H9 (cell line): Measurements from ENCODE around the gene ZNF286A. TPM values are rescaled to one million over a fixed set of nuclear protein-coding genes. Genes with fewer than 3 reads are reported as not detected.

Experiments used
- DNase-seq: peaks from one replicate; pipeline ENCODE4 v3.0.0-alpha.2; 2017
- H2AFZ ChIP-seq: one replicate; pipeline ENCODE4 v1.6.1; 2013; ENCODE audit warnings: mild to moderate bottlenecking, low read length, control low read depth, moderate library complexity
- H2AK5ac ChIP-seq: 2 replicates; pipeline ENCODE4 v1.6.1; 2013; ENCODE audit warnings: low read length, control low read depth, mixed read lengths; ENCODE audit not compliant: insufficient read length
- H2BK120ac ChIP-seq: one replicate; pipeline ENCODE4 v1.6.1; 2013; ENCODE audit warnings: low read depth, mild to moderate bottlenecking, low read length, control low read depth, inconsistent platforms; ENCODE audit not compliant: poor library complexity, severe bottlenecking
- H2BK12ac ChIP-seq: 2 replicates; pipeline ENCODE4 v1.6.1; 2013; ENCODE audit warnings: low read length, control low read depth, mixed read lengths, low read depth; ENCODE audit not compliant: insufficient read length
- H2BK15ac ChIP-seq: 2 replicates; pipeline ENCODE4 v1.6.1; 2013; ENCODE audit warnings: low read depth, low read length, control low read depth
- H2BK20ac ChIP-seq: one replicate; pipeline ENCODE4 v1.6.1; 2013; ENCODE audit warnings: low read depth, mild to moderate bottlenecking, low read length, control low read depth, inconsistent platforms; ENCODE audit not compliant: poor library complexity, severe bottlenecking
- H2BK5ac ChIP-seq: 2 replicates; pipeline ENCODE4 v1.6.1; 2013; ENCODE audit warnings: low read length, control low read depth, mixed read lengths; ENCODE audit not compliant: insufficient read length
- H3K14ac ChIP-seq: 2 replicates; pipeline ENCODE4 v1.6.1; 2013; ENCODE audit warnings: low read length, control low read depth; ENCODE audit not compliant: insufficient read depth
- H3K18ac ChIP-seq: 2 replicates; pipeline ENCODE4 v1.6.1; 2013; ENCODE audit warnings: low read depth, mild to moderate bottlenecking, mixed read lengths, low read length, control low read depth; ENCODE audit not compliant: insufficient read length
- H3K23ac ChIP-seq: 2 replicates; pipeline ENCODE4 v1.6.1; 2013; ENCODE audit warnings: low read length, control low read depth, mixed read lengths, low read depth; ENCODE audit not compliant: insufficient read length
- H3K23me2 ChIP-seq: 2 replicates; pipeline ENCODE4 v1.6.1; 2013; ENCODE audit warnings: low read depth, mild to moderate bottlenecking, mixed read lengths, low read length, control low read depth; ENCODE audit not compliant: insufficient read length, poor library complexity, severe bottlenecking
- H3K27ac ChIP-seq: 2 replicates; pipeline ENCODE4 v1.5.1; 2013; ENCODE audit warnings: low read length, control low read depth, mixed read lengths, low read depth; ENCODE audit not compliant: insufficient read length
- H3K27me3 ChIP-seq: 2 replicates; pipeline ENCODE4 v1.6.1; 2013; ENCODE audit warnings: low read length, control low read depth, inconsistent platforms; ENCODE audit not compliant: insufficient read depth
- H3K4ac ChIP-seq: 2 replicates; pipeline ENCODE4 v1.6.1; 2013; ENCODE audit warnings: low read depth, mild to moderate bottlenecking, control low read depth, inconsistent platforms, low read length, moderate library complexity
- H3K4me1 ChIP-seq: 2 replicates; pipeline ENCODE4 v1.6.1; 2013; ENCODE audit warnings: low read length, control low read depth, inconsistent platforms; ENCODE audit not compliant: insufficient read depth
- H3K4me2 ChIP-seq: 2 replicates; pipeline ENCODE4 v1.6.1; 2013; ENCODE audit warnings: low read length, control low read depth, mixed read lengths; ENCODE audit not compliant: insufficient read length, insufficient read depth
- H3K56ac ChIP-seq: 2 replicates; pipeline ENCODE4 v1.6.1; 2013; ENCODE audit warnings: low read depth, mild to moderate bottlenecking, mixed read lengths, low read length, control low read depth; ENCODE audit not compliant: insufficient read length
- H3K79me1 ChIP-seq: 2 replicates; pipeline ENCODE4 v1.6.1; 2013; ENCODE audit warnings: low read depth, mild to moderate bottlenecking, moderate library complexity, low read length, control low read depth, inconsistent platforms; ENCODE audit not compliant: insufficient read depth, poor library complexity, severe bottlenecking
- H3K79me2 ChIP-seq: 2 replicates; pipeline ENCODE4 v1.6.1; 2013; ENCODE audit warnings: low read length, control low read depth, inconsistent platforms; ENCODE audit not compliant: insufficient read depth
- H3K9ac ChIP-seq: 2 replicates; pipeline ENCODE4 v1.6.1; 2013; ENCODE audit warnings: low read length, control low read depth, mixed read lengths; ENCODE audit not compliant: insufficient read length; ENCODE audit errors: extremely low read depth
- H3K9me3 ChIP-seq: one replicate; pipeline ENCODE4 v1.6.1; 2013; ENCODE audit warnings: low read depth, low read length, inconsistent platforms; ENCODE audit not compliant: control insufficient read depth
- H3T11ph ChIP-seq: one replicate; pipeline ENCODE4 v1.6.1; 2013; ENCODE audit warnings: mild to moderate bottlenecking, low read length, control low read depth, inconsistent platforms
- H4K20me1 ChIP-seq: one replicate; pipeline ENCODE4 v1.6.1; 2013; ENCODE audit not compliant: control insufficient read depth, insufficient read length, insufficient read depth
- H4K5ac ChIP-seq: 2 replicates; pipeline ENCODE4 v1.6.1; 2013; ENCODE audit warnings: low read depth, mild to moderate bottlenecking, mixed read lengths, low read length, control low read depth; ENCODE audit not compliant: insufficient read length
- H4K8ac ChIP-seq: replicated peaks from 2 replicates; pipeline ENCODE4 v1.6.1; 2013; ENCODE audit warnings: low read length, control low read depth, mixed read lengths, low read depth; ENCODE audit not compliant: insufficient read length
- H4K91ac ChIP-seq: 2 replicates; pipeline ENCODE4 v1.6.1; 2013; ENCODE audit warnings: low read depth, mild to moderate bottlenecking, moderate library complexity, mixed read lengths, low read length, control low read depth; ENCODE audit not compliant: insufficient read length
- H3K27ac Mint-ChIP-seq, 3 experiments: 2 replicates in 2 of 3; 3 replicates in 1 of 3; pipeline ENCODE4 v1.8.0; 2020 to 2021; ENCODE audit warnings: mixed read lengths in 3 of 3, mild to moderate bottlenecking in 1 of 3, moderate library complexity in 1 of 3
- H3K27me3 Mint-ChIP-seq: 2 replicates; pipeline ENCODE4 v1.8.0; 2021; ENCODE audit warnings: low read depth, mild to moderate bottlenecking, moderate library complexity, mixed read lengths
- H3K36me3 Mint-ChIP-seq, 3 experiments: 2 replicates in 2 of 3; 3 replicates in 1 of 3; pipeline ENCODE4 v1.8.0; 2020 to 2021; ENCODE audit warnings: low read depth in 3 of 3, mixed read lengths in 3 of 3; ENCODE audit not compliant: insufficient read depth in 1 of 3
- H3K4me1 Mint-ChIP-seq, 2 experiments: 2 replicates each; pipeline ENCODE4 v1.8.0; 2020; ENCODE audit warnings: mixed read lengths in 2 of 2
- H3K4me3 Mint-ChIP-seq, 2 experiments: 2 replicates in 1 of 2; 3 replicates in 1 of 2; pipeline ENCODE4 v1.8.0; 2020 to 2021; ENCODE audit warnings: mild to moderate bottlenecking in 2 of 2, mixed read lengths in 2 of 2, moderate library complexity in 1 of 2
- H3K9me3 Mint-ChIP-seq, 2 experiments: 2 replicates in 1 of 2; 3 replicates in 1 of 2; pipeline ENCODE4 v1.8.0; 2020; ENCODE audit warnings: mild to moderate bottlenecking in 2 of 2, mixed read lengths in 2 of 2, moderate library complexity in 1 of 2
- WGBS: extraction: QIAGEN DNeasy Blood & Tissue Kit; methylation state at CpG from one replicate; pipeline ENCODE4 v1.1.7; 2013; ENCODE audit warnings: missing lambda C conversion rate, low lambda C conversion rate, mixed read lengths; ENCODE audit not compliant: insufficient read length; ENCODE audit errors: extremely low coverage; 5-methylcytosine and 5-hydroxymethylcytosine counted together
- total RNA-seq: library from RNA; stranded (reverse); gene quantifications from 2 replicates; pipeline ENCODE4 v1.2.1, GENCODE V29; 2021
- TF ChIP-seq, protein P1 (sequence below): fragments of 200-600 bp; sonication (generic); conservative IDR thresholded peaks from 3 replicates; pipeline ENCODE4 v1.8.0; 2021; ENCODE audit warnings: antibody characterized with exemption, mild to moderate bottlenecking

ZNF286A gene
- total RNA-seq, 1 experiment from 2014 or later: 101 TPM

DNA sequence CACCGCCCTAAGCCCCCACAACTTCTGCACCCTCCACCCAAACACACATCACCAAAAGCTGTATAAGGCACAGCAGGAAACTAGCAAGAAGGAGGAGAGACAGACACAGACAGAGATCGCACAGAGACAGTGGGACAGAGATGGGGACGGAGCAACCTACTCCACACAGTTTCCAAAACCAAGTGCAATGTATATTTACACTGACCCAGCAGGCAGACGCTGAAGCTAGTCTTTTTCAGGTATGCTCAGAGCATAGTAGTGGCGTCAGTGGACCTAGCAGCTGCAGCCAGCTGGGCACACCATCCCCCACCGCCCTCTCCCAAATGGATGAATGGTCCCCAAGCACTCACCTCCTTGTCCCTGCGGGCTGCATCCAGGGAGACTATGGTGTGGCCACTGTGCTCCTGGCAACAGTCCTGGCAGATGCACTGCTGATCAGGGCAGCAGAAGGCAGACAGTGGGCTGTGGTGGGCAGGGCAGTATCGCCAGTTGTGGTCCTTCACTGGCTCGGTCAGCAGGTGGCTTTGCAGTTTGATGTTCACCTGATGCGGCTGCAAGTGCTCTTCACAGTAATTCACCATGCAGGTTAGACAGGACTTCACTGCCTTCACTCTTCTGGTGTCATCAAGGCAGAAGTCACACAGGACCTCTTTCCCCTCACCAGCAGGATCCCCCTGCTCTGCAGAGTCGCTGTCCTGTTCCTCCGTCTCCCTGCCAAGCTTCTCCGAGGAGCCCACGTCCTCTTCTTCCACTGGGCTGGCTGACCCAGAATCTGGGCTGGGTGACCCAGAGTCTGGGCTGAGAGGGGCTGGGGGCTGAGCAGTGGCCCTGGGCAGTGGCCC lies 48.6 kb upstream of the ZNF286A start:
- no peak overlapping the region for H2BK15ac ChIP-seq
- H2BK5ac ChIP-seq: no peak overlapping the region
- H2BK120ac ChIP-seq: no peak overlapping the region
- H2BK20ac ChIP-seq: no peak overlapping the region
- H4K8ac ChIP-seq: no peak overlapping the region
- H3K23me2 ChIP-seq: no peaks in the 10 kb centered on the region
- H4K20me1 ChIP-seq: no peaks in the 10 kb centered on the region
- Mint-ChIP-seq H3K9me3 (no peaks in the 10 kb centered on the region), H3K27me3 (peaks cover 1% of the 10 kb centered on the region; the same call in 1 of the 2 replicates), H3K4me3 (no peak overlapping the region), H3K36me3 (peaks cover 5 to 9% (median 5%) of the 10 kb centered on the region in 3 experiments; a peak in 6 of 7 replicates), H3K27ac (peak overlapping the region in 1 of 3 experiments; percentile 90; a peak in 2 of 7 replicates), H3K4me1 (peaks cover 33 to 47% of the 10 kb centered on the region in 2 experiments)
- H3K56ac ChIP-seq: no peak overlapping the region
- no peaks in the 10 kb centered on the region for H3K27me3 ChIP-seq
- H3K9me3 ChIP-seq: no peaks in the 10 kb centered on the region
- no peaks in the 10 kb centered on the region for H3K79me1 ChIP-seq
- no peaks in the 10 kb centered on the region for H3K79me2 ChIP-seq
- H3K4ac ChIP-seq: no peak overlapping the region
- peak overlapping the region; percentile 45 for H4K5ac ChIP-seq
- H3K27ac ChIP-seq: no peak overlapping the region
- no peak overlapping the region for H3T11ph ChIP-seq
- peak overlapping the region; percentile 28 for H3K18ac ChIP-seq
- H2BK12ac ChIP-seq: no peak overlapping the region
- DNase-seq: no peak
- no peak overlapping the region for H3K9ac ChIP-seq
- H2AK5ac ChIP-seq: no peak overlapping the region
- no peak overlapping the region for H4K91ac ChIP-seq
- H3K4me2 ChIP-seq: no peak overlapping the region
- TF ChIP-seq, protein P1, sequence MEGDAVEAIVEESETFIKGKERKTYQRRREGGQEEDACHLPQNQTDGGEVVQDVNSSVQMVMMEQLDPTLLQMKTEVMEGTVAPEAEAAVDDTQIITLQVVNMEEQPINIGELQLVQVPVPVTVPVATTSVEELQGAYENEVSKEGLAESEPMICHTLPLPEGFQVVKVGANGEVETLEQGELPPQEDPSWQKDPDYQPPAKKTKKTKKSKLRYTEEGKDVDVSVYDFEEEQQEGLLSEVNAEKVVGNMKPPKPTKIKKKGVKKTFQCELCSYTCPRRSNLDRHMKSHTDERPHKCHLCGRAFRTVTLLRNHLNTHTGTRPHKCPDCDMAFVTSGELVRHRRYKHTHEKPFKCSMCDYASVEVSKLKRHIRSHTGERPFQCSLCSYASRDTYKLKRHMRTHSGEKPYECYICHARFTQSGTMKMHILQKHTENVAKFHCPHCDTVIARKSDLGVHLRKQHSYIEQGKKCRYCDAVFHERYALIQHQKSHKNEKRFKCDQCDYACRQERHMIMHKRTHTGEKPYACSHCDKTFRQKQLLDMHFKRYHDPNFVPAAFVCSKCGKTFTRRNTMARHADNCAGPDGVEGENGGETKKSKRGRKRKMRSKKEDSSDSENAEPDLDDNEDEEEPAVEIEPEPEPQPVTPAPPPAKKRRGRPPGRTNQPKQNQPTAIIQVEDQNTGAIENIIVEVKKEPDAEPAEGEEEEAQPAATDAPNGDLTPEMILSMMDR: no peak
- H3K14ac ChIP-seq: 0 out of 2 replicates have a peak overlapping the region, but pooled peaks have one; percentile 34
- no peak overlapping the region for H3K23ac ChIP-seq
- H2AFZ ChIP-seq: no peak overlapping the region
- H3K4me1 ChIP-seq: peaks cover 3% of the 10 kb centered on the region; the same call in 1 of the 2 replicates
- no CpG with 5 or more reads among the region's 14 CpGs for WGBS
